ENCODE data around the gene ATP1A1.
A peak's percentile ranks its signal among the peaks of the same experiment; 100 is the strongest.

Gene ATP1A1

DNA sequence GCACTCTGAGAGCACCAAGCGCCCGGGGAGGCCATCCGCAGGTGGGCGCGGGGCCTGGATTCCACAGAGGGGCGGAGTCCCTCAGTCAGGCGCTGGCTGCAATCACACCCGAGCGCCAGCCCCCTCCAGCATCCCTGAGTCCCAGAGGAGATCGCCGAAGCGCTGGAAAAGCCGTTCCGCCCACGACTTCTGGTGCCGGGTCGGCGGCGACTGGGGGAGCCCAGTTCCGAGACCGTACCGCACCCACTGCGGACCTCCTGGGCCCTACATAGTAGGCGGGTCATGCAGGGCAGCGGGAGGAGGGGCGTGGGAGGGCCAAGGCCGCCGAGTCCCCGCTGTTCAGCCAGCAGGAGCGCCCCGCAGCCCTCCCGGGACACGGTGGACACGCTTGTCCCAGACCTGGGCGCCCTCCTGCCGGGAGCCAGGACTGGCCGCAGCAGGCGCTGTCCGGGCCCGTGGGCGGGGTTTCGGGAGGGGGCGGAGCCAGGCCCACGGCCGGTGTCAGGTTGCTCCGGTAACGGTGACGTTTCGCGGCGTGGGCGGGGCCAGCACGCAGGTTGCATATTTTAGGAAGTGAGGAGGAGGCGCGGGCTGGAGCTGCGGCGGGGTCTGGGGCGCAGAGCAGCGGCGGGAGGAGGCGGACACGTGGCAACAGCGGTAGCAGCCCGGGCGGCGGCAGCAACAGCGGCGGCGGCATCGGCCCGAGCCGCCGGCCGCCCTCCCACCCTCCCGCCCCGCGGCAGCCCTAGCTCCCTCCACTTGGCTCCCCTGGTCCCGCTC is at the start of gene ATP1A1:
TSS of gene ATP1A1 (plus strand) at position 594 of the 780 bp plus-strand sequence. CDS start 268 bp downstream, outside the sequence.
- DNase-seq = peak; percentile 86

DNA sequence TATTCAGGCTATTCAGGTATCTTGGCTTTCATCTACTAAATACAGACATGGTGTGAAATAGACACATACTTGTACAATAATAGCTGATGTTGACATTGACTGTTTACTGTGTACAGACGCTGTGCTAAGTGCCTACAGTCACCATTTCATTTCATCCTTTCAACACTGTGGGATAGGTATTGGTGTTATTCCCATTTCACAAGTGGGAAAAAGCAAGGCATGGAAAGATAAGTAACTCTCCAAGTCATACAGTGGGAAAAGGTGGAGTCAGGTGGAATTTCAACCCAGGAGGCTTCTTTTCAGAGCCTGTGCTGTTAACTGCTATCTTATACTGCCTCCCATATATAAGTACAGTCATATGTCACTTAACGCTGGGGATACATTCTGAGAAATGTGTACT is 49.6 kb upstream of the ATP1A1 start:
- DNase-seq = no peak

DNA sequence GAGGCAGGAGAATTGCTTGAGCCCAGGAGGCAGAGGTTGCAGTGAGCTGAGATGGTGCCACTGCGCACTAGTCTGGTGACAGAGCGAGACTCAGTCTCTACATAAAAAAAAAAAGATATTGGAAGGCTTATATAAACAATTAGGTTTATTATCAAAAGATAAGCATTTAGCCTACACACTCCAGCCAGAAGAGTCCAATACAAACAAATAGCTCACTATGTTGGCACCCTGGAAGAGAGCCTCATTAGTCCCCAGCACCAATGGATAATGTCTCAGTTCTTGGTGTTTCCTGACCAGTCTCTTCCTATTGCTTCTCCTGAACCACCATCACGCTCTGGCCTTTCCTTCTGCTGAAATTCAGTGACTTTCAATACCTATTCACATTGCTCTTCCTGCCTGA is 48.6 kb upstream of the ATP1A1 start:
- DNase-seq = no peak

DNA sequence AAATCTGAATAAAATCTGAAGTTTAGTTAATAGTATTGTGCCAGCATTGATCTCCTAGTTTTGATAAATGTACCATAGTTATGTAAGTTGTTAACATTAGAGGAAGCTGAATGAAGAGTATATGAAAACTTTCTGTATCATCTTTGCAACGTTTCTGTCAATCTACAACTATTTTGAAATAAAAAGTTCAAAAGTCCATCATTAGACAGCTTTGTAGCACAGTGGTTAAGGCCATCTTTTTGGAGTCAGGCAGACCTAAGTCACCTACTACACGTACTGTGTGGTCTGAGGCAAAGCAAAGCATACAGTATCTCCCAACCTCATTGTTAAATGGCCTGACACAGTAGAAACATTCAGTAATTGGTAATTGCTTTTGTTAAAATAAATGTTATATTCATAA is 47.9 kb upstream of the ATP1A1 start:
- no peak for DNase-seq

DNA sequence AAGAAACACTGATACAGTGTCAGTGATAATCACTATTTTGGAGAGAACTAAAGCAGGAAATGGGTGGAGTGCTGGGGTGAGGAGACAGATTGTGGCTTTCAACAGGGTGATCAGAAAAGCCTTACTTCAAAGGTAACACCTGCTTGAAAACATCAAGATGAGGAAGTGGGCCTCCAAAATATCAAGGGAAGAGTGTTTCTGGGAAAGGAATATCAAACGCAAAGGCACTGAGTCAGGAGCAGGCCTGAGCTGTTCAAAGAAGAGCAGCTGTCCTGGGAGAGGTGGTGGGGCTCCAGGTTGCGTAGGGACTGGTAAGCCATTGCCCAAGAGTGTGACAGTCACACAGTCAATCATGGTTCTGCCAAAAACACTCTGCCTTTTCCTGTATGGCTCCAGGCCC is 47.1 kb upstream of the ATP1A1 start:
- DNase-seq = no peak

DNA sequence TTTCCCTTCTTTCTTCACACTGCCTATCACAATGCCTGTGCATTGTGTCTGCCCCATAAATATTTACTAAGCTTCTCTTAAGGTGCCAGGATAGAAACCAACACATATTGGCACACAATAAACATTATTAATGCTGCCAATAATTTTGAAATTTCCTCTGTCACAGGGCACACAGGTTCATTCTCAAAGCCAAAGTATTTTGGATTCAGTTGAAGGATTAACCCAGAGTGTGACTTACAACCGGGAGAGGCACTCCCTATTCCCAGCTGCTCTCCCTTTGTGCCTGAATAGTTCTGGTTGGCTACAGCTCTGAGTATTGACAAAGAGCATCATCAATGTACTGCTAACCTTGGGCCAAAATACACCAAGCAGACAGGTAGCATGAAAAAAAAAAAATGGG is 46.6 kb upstream of the ATP1A1 start:
- no peak for DNase-seq

DNA sequence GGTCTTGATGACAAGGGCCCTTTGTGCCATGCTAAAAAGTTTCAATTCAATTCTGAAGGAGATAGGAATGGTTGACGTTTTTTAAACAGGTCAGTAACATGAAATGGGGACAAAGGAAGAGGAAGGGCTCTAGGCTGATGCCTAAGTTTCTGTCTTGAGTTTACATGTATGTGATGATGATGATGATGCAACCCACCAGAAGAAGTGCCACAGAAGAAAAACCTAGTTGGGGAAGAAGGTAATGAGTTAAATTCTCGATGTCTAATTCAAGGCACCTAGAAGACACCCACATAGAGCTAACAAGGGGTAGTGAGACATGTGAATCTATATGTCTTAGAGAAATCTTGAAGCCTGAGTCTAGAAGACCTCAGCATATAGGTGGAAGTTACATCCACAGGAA is 44.4 kb upstream of the ATP1A1 start:
- no peak for DNase-seq

DNA sequence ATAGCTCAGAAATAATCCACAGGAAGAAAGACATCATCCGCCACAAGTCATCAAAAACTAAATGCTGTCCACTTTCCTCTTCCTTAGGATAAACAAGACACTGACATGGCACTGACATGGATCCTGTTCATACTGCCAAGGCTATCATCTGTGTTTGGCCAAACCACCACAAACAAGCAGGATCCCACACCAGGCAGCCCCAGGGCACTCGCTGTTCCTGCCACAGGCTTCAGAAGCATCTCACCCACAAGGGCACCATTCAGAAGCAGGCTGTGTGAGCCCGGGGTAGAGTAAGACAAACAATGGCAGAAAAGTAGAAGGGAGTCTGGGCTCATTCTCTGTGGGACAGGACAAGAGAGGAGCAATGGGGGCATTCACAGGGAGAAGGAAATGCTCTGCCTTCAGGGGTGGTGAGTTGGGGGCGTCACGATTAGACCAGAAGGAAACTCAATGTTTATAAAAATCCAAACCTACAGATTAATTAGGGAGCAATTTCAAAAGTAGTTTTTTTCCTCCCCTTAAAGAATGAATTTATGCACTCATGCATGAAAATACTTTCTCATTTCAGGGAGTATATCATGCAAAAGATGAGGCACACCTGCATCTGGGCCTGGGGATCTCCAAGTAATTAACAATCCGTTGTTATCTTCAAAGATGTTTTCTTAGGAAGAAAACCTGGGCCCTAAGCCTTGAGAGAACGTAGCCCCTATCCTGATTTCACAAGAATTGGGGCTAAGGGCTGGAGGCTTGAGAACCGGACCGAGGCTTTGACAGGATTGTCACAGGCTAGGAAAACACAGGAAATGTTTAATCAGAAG is 43.3 kb upstream of the ATP1A1 start:
- no peak for DNase-seq

DNA sequence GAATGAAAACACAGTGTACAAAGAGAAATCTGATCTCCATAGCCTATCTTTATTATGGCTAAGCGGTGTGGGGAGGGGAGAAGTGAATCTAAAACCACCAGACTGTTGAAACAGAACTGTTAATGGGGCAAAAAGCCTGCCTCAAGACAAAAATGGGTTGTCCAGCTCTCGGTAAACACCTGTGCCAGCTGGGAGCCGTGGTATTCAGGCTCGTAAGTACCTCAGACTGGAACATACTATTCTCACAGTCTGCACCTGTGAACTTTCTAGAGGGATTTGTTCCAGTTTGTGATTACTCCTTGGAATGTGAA is 42.7 kb upstream of the ATP1A1 start:
- no peak for DNase-seq

DNA sequence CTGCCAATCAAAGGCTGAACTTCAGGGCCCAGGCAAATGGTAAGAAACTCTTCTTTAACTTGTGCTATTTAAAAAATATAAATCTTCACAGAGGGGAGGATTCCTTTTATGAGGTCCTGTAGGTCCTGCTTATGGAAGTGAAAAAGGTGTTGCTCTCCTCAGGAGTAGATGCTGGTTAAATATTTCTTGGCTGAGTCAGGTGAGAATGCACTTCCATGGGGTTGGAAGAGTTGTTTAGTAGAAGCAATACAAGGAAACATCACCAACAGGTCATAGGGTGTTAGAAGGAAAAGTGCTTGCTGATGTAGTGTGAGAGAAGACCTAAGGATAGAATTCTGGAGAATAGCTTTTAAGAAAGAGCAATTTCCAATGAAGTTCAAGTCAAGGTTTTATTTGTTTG is 42.2 kb upstream of the ATP1A1 start:
- no peak for DNase-seq

DNA sequence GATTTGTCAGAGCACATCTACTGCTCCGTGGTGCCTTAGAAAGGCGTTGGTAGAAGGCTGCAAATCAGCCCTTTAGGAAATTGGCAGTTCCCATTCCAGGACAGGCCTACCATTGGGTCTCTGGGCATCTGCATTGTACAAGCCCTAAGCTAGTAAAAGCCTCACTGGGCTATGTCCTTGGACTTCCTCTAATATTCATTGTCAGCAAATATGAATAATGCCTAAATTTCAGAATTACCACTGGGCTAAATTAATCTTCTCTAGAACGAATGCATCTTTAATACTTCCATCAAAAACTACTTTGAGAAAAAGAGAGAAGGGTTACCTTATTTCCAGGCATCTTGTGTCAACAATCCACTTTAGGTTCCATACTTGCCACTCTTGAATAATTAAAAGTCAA is 41.5 kb upstream of the ATP1A1 start:
- DNase-seq = no peak

DNA sequence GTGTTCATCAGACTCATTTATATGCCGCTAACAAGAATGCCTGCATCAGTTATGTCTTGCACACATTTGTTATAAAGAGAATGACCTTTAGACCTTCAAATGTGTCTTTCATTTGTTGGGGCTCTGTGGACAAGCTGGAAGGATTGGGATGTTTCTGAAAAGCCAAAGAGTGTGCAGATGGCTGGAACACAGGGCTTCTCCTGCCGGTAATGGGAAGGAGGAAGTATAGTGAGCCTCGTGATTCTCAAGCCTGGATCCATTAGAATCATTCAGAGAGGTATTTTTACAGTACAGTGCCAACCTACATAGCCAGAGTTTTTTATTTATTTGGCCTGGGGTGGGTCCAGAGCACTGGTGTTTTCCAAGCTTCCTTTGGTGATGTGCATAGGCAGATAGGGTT is 40.6 kb upstream of the ATP1A1 start:
- DNase-seq = no peak

DNA sequence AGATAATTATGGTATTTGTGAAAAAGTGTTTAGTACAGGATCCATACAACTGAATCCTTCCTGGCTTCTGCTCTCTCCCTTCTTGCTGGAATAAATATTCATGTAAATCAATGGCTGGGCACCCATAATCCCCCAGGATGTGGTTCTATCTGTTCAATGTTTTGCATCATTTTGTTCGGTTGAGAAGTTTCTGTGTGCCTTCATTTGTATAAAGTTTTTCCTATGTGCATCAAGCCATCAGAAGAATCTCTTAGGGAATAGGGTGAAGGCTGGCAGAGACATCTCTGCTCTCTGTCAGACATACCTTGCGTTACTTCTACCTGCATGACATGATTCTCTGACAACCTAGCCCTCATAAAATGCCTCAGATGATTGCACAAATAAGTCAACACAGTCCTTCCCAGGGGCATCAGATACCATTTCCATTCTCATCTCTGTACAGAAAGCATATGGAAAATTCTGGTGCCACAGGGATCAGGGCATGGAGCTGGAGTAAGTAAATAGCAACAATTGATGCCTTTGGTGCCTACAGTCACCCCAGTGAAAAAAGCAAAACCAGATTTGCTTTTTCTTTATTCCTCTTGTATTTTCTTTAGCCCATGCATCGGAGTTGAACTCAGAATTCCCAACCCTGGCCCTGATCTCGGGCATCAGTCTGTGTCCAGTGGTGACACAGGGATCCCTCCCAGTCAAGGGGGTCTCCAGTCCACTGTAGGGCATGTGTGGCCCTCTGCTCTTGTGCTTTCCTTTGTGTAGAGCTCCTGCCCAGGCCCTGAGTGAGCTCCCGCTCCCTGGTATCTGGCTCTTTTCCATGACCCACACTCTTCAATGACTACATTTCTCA is 39.7 kb upstream of the ATP1A1 start:
- no peak for DNase-seq

DNA sequence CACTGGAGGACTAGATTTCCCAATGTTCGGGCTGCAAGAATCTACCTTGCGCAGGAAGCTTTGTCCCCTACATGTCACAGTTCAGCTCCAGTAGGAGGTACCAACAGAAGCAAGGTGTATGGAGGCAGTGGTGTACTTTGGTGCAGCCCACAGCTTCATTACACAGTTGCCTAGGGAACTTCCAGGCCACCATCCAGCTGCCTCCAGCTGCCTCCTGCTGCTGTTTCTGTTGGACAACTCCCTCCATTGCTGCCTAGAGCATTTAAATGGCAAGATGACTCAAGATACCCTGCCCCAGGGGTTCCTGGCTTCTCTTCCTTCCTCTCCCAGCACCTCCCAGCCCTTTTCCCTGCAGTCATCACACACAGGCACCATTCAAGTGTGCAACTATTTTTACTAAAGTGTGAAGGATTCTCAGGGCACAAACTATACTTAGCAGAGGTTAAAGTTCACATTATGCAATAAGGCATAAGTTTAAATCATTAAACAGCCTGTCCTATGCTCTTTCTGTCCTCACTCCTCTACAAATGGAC is 39.0 kb upstream of the ATP1A1 start:
- no peak for DNase-seq

DNA sequence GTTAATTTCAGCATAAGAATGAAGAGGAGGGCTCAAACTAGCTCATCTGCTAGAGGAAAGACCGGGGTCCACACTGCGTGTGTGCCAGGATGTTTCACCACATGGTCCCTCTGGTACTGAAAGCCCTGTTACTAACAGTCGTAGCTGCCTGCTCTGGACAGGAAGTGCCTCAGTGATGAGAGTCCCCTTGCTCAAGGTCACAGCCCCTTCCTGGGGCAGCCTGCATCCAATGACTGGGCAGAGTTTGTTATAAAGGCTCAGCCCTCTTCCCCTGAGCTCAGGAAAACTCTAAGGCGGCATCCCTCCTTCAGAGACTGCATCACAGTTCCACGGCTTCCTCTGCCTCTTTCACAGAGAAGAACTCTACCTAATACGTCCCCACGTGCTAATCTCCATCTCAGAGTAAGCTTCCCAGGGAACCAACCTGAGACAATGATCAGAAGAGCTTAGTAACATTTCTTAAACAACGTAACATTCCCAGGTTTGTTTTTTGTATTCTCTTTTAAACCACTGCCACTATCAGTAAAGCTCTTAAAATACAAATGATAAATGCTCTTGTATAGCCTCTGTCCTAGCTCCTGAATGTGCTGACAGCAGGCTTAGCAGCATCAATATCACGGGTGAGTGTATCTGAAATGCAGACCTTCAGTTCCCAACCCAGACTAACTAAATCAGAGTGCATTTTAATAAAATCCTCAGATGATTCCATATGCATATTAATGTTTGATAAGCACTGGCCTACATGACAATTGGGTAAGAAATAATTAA is 38.0 kb upstream of the ATP1A1 start:
- DNase-seq = no peak

DNA sequence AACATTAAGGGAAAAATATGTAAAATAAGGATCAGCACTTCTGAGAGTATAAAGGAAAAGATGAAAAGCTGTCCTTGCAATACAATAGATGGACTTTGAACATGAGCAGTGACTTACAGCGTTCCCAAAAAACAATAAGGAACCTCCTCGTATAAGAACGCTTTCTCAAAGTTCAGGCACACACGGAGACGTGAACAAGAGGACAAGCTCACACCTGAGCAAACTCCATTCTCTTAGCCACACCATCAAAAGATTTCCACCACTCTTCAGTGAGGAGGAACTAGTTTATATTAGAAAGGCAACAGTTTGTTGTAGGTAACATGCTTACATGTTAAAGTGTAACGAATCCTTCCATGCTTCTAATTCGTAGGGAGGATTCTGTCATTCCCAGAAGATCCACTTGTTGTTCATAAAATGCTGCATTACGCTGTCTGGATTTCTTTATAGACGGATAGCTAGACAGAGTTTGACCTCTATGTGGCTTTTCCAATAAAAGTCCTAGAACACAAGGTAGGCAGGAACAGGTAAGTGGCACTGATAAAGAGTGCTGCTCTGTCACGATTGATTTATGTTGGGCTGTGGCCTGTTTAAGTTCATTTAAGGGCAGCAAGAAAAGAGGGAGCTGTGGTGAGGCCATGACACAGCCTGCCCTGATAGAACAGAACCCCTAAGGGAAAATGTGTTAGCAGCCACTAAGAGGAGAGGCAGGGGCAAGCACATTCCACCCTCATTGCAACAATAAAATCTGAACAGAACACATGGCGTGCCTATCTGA is 37.0 kb upstream of the ATP1A1 start:
- no peak for DNase-seq

DNA sequence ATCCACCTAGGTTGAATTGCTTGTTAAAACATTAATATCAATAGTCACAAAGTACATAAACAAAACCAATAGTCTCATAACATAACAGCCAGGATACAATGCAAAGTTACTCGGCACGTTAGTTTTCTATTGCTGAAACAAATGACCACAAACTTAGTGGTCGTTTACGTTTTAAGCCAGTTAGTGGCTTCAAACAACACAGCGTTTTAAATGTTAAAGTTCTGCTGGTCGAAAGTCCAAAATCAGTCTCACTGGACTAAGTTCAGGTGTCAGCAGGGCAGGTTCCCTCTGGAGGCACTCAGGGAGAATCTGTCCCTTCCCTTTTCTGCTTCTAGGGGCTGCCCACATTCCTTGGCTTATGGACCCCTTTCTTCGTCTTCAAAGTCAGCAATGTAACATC is 35.6 kb upstream of the ATP1A1 start:
- DNase-seq = no peak

DNA sequence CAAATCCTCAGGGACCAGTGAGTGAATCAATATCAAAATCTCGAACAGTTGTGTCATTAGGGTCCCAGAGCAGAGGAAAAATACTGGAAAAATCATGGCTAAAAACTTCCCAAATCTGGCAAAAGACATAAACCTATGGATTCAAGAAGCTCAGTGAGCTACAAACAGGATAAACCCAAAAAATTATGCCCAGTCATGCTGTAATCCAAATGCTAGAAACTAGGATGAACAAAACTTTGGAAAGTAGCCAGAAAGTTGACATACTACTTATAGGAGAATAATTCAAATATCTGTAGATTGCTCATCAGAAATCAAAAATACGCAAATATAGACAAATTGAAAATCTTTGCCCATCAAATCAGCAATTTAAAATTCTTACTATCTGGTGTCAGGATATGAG is 34.6 kb upstream of the ATP1A1 start:
- DNase-seq = no peak

DNA sequence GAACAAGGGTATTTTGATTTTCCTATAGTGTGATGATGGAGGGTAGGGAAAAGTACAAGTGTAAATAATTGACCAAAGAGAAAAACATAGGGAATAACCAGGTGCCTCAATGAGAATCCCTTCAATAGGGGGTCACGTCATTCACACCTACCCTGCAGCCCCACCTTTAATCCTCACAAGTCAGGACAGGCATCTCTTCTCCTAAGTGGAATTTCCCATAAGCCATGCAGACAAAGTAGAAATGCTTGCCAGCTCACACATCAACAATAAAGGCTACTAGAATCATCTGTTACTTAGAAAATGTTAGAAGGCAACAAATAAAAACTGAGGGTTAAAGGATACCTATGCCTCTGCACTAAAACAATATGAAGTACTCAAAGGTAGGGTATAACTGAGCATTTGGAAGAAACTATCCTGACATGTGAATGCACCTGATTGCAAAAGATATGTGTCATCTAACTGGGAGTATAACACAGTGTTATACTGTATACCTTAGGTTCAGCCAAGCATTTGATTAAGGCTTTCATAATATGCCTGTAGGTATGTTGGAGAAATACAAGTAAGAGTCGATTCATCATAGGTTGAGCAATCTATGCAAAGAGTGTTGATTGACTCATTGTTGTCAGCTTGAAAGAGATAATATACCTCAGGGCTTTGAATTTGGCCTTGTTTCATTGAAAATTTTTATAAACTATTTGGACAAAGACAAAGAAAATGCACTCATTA is 32.4 kb upstream of the ATP1A1 start:
- DNase-seq = no peak

DNA sequence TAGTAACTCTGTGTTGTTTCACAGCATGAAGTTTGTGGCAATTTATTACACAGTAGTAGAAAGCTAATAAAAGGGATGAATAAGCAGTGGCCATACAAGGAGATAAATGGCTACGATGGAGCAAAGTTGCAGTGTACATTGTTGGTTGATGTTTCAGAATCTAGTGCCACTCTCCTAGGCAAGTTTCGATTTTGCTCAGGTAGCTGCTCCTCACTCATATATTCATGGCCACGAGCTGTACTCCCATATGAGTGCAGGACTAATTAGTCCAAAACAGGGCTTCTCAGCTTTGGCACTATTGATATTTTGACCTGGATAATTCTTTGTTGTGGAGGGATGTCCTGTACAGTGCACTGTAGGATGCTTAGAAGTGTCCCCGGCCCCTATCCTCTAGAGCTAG is 30.0 kb upstream of the ATP1A1 start:
- no peak for DNase-seq

DNA sequence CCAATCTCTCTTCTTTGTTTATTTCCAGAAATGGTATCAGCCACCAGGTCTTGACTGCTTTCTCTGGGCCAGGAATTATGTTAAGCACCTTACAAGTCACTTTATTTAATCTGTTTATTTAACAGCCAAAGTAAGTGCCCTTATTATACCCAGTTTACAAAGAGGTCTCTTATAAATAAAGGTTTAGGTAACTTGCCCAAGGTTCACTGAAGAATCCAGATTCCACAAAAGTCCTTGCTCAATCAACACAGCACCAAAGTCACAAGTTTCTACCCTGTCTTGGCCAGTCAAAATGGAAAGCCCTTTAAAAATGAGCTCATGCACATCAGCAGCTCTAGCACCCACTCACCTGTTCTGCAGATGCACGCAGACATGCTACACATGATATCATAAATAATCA is 28.0 kb upstream of the ATP1A1 start:
- no peak for DNase-seq
